Stomach (tissue), 4 donors: Measurements from ENCODE around the gene SLC2A10.

ENCODE experiments used
- EP300 ChIP-seq: sonication (generic); formaldehyde crosslinking; IDR thresholded peaks from one replicate; pipeline ENCODE4 v1.6.1; 2017; ENCODE audit warnings: antibody characterized with exemption
- POLR2A ChIP-seq, 4 donors: fragments of 450-650 bp; IDR thresholded peaks; one replicate each; pipeline ENCODE4 v1.6.1; 2016; ENCODE audit warnings: antibody characterized with exemption in 4 of 4, control low read depth in 2 of 4, mild to moderate bottlenecking in 1 of 4, moderate library complexity in 1 of 4
- POLR2AphosphoS5 ChIP-seq, 3 donors: sonication (generic); formaldehyde crosslinking; IDR thresholded peaks; one replicate each; pipeline ENCODE4 v1.6.1; 2016; ENCODE audit warnings: antibody characterized with exemption in 3 of 3
- TF ChIP-seq, protein P1 (sequence below), 7 experiments: fragments of 450-650 bp in 4 of 7; fragments of 200-600 bp in 3 of 7; sonication (generic) in 3 of 7; IDR thresholded peaks; one replicate each; pipeline ENCODE4 v1.5.1; 2016 to 2019; ENCODE audit warnings: antibody characterized with exemption in 7 of 7, control low read depth in 2 of 7, mild to moderate bottlenecking in 1 of 7

DNA sequence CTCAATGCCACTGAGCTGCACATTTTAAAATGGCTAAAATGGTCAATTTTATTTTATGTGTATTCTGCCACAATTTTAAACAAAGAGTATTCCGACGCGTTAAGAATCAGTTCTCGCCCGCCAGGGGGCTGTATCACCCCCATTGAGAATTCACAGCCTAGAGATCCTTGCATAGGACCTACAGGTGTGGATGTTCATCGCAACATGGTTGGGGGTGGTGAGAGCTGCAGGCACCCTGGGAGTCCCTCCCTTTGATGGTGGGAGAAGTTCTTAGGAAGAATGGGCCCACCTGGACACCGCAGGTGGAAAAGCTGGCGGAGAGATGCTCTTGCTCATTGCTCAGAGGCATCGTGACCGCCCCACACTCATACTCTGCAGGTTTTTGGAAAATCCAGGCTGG is 63.5 kb downstream of the SLC2A10 start:
- TF ChIP-seq, protein P1, sequence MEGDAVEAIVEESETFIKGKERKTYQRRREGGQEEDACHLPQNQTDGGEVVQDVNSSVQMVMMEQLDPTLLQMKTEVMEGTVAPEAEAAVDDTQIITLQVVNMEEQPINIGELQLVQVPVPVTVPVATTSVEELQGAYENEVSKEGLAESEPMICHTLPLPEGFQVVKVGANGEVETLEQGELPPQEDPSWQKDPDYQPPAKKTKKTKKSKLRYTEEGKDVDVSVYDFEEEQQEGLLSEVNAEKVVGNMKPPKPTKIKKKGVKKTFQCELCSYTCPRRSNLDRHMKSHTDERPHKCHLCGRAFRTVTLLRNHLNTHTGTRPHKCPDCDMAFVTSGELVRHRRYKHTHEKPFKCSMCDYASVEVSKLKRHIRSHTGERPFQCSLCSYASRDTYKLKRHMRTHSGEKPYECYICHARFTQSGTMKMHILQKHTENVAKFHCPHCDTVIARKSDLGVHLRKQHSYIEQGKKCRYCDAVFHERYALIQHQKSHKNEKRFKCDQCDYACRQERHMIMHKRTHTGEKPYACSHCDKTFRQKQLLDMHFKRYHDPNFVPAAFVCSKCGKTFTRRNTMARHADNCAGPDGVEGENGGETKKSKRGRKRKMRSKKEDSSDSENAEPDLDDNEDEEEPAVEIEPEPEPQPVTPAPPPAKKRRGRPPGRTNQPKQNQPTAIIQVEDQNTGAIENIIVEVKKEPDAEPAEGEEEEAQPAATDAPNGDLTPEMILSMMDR (IDR thresholded peaks at IDR 0.05), result no peak
- no peak for TF ChIP-seq POLR2A (IDR thresholded peaks at IDR 0.05)
- no peak for TF ChIP-seq POLR2AphosphoS5 (IDR thresholded peaks at IDR 0.05)
- no peak for TF ChIP-seq EP300
